Measurements from ENCODE around the gene TCOF1. TPM values are rescaled to one million over a fixed set of nuclear protein-coding genes. Genes with fewer than 3 reads are reported as not detected.

TCOF1 gene
- 28.6 and 32.5 TPM in 2 replicates for total RNA-seq
- long read RNA-seq, partial matches to known transcripts: 23 of 30 reads
- long read RNA-seq, other reads (novel, unspliced or antisense): 7 of 30 reads

- H3K9me3 Mint-ChIP-seq (ENCODE audit: unreplicated experiment): no peaks in the 10 kb centered on the region
- peak within 1 kb of the TSS; percentile 83 for H3K4me3 Mint-ChIP-seq (ENCODE audit: unreplicated experiment)
- TF ChIP-seq, protein P1, sequence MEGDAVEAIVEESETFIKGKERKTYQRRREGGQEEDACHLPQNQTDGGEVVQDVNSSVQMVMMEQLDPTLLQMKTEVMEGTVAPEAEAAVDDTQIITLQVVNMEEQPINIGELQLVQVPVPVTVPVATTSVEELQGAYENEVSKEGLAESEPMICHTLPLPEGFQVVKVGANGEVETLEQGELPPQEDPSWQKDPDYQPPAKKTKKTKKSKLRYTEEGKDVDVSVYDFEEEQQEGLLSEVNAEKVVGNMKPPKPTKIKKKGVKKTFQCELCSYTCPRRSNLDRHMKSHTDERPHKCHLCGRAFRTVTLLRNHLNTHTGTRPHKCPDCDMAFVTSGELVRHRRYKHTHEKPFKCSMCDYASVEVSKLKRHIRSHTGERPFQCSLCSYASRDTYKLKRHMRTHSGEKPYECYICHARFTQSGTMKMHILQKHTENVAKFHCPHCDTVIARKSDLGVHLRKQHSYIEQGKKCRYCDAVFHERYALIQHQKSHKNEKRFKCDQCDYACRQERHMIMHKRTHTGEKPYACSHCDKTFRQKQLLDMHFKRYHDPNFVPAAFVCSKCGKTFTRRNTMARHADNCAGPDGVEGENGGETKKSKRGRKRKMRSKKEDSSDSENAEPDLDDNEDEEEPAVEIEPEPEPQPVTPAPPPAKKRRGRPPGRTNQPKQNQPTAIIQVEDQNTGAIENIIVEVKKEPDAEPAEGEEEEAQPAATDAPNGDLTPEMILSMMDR (IDR thresholded peaks at IDR 0.05): no peak
- H3K36me3 Mint-ChIP-seq (ENCODE audit: unreplicated experiment): peaks cover 9% of the 10 kb centered on the region
- peaks cover 10% of the 10 kb centered on the region for H3K4me1 Mint-ChIP-seq (ENCODE audit: unreplicated experiment)
- no peaks in the 10 kb centered on the region for H3K27me3 Mint-ChIP-seq (ENCODE audit: unreplicated experiment)
- H3K27ac Mint-ChIP-seq (ENCODE audit: unreplicated experiment): peak within 1 kb of the TSS; percentile 52
- DNase-seq (ENCODE audit: extremely low spot score, unreplicated experiment): peak; percentile 98
Observed at GRCh38 chr5:150357326-150358260, at the start of gene TCOF1. TCOF1 (plus strand) TSS chr5:150357697; CDS start chr5:150357747, 50 bp downstream.

DNA sequence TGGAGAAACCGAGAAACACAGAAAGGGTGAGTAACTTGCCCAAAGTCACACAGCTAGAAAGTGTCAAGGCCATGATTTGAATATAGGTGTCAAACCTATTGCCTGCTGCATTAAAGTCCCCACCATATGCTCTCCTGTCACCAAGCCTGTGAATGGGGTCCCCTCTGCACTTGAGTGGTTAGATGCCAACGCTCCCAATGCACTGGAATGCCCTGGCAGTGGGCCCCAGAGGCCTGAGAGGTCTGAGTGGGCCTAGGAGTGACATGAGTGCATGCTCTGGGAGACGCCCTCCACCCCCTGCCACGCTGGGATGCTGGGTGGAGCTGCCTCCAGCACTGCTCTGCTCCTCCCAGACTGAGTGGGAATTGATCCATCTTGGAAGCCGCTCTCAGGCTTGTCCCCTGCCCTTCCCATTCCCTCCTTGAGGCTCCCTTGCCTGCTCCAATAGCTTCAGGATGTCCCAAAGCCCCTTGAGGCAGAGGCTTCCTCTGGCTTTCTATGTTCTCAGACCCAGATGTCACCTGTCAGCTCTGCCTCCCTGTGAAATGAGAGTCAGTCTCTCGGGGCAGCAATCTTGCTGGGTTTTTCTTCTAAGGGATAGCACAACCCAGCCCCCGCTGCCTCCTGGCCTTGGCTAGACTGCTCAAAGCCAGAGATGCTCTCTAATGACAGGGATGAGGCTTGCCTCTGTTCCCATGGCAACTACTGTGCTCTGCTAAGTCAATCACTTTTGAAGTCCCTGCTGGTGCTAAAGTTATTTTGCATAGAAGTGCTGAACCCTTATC, 48.2 kb upstream of the TCOF1 start:
- TF ChIP-seq, protein P1 (IDR thresholded peaks at IDR 0.05): no peak
- Mint-ChIP-seq H3K27ac (ENCODE audit: unreplicated experiment) (no peak overlapping the region), H3K4me1 (ENCODE audit: unreplicated experiment) (peaks cover 24% of the 10 kb centered on the region), H3K9me3 (ENCODE audit: unreplicated experiment) (no peaks in the 10 kb centered on the region), H3K4me3 (ENCODE audit: unreplicated experiment) (no peak overlapping the region), H3K27me3 (ENCODE audit: unreplicated experiment) (no peaks in the 10 kb centered on the region), H3K36me3 (ENCODE audit: unreplicated experiment) (no peaks in the 10 kb centered on the region)
- no peak for DNase-seq (ENCODE audit: extremely low spot score, unreplicated experiment)

DNA sequence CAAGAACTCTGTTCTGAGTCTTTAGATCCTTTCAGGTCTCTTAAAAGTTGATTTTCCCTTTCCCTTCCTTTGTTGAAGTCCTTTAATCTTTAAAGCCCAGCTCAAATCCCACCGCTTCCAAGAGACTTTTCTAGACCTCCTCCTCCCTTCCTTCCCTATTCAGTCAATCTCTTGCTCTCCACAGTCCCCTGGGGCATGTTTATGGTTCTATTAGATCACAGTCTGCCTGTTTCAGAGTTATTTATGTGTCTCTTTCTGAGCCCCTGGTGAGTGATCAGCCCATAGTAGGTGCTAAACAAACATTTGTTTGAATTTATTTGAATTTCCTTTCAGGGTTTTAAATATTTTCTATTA, 47.6 kb upstream of the TCOF1 start:
- TF ChIP-seq, protein P1 (IDR thresholded peaks at IDR 0.05): no peak
- no peak overlapping the region for H3K4me3 Mint-ChIP-seq (ENCODE audit: unreplicated experiment)

DNA sequence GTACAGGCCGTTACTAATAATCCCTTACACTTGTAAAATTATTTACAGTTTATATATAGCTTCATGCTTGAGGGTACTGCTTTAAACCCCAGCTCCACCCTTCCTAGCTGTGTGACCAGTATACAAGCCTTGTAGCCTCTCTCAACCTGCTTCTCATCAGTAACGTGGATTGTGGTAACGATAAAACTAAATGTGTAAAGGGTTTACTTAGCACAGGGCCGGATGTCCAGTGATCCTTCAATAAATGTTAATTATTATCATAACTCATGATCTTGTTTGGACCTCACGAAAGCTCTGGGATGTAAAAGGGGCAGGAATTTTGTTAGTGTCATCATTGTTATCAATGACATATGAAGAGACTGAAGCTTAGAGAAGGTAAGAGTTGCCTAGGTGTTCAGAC, 47.3 kb upstream of the TCOF1 start:
- Mint-ChIP-seq H3K27me3 (ENCODE audit: unreplicated experiment) (no peaks in the 10 kb centered on the region), H3K27ac (ENCODE audit: unreplicated experiment) (no peak overlapping the region), H3K4me3 (ENCODE audit: unreplicated experiment) (no peak overlapping the region), H3K4me1 (ENCODE audit: unreplicated experiment) (peaks cover 28% of the 10 kb centered on the region), H3K36me3 (ENCODE audit: unreplicated experiment) (no peaks in the 10 kb centered on the region), H3K9me3 (ENCODE audit: unreplicated experiment) (no peaks in the 10 kb centered on the region)
- TF ChIP-seq, protein P1 (IDR thresholded peaks at IDR 0.05): no peak
- no peak for DNase-seq (ENCODE audit: extremely low spot score, unreplicated experiment)

More for the DNA sequence above, 47.6 kb upstream of the TCOF1 start:
- H3K4me1 Mint-ChIP-seq (ENCODE audit: unreplicated experiment): peaks cover 28% of the 10 kb centered on the region
- H3K9me3 Mint-ChIP-seq (ENCODE audit: unreplicated experiment): no peaks in the 10 kb centered on the region
- no peaks in the 10 kb centered on the region for H3K27me3 Mint-ChIP-seq (ENCODE audit: unreplicated experiment)
- H3K36me3 Mint-ChIP-seq (ENCODE audit: unreplicated experiment): no peaks in the 10 kb centered on the region
- DNase-seq (ENCODE audit: extremely low spot score, unreplicated experiment): no peak
- no peak overlapping the region for H3K27ac Mint-ChIP-seq (ENCODE audit: unreplicated experiment)
